Keratinocyte (primary cell): ENCODE measurements around the gene TENM4. TPM values are rescaled to one million over a fixed set of nuclear protein-coding genes. Genes with fewer than 3 reads are reported as not detected.

Source experiments
- DNase-seq: peaks from one replicate; pipeline ENCODE4 v3.0.0-alpha.2; 2011; ENCODE audit warnings: low read depth, missing footprints, low spot score
- FAIRE-seq: peaks from 2 replicates; lab custom pipeline; 2011; peaks lifted over from hg19 to GRCh38; lab: Jason Lieb, UNC
- H2AFZ ChIP-seq: 2 replicates; pipeline ENCODE4 v1.6.0; 2012; ENCODE audit warnings: low read length, control low read depth, inconsistent platforms; ENCODE audit not compliant: control insufficient read depth
- H3K27ac ChIP-seq: 2 replicates; pipeline ENCODE4 v1.5.1; 2011; ENCODE audit warnings: low read length; ENCODE audit not compliant: control insufficient read depth, insufficient read depth
- H3K27me3 ChIP-seq: 3 replicates; pipeline ENCODE4 v1.6.0; 2011; ENCODE audit warnings: low read length; ENCODE audit not compliant: control insufficient read depth, insufficient read depth; ENCODE audit errors: extremely low read depth
- H3K36me3 ChIP-seq, 2 experiments: 2 replicates in 1 of 2; 3 replicates in 1 of 2; pipeline ENCODE4 v1.5.1; 2011; ENCODE audit warnings: low read length in 2 of 2, mild to moderate bottlenecking in 1 of 2; ENCODE audit not compliant: control insufficient read depth in 2 of 2, insufficient read depth in 2 of 2; ENCODE audit errors: extremely low read depth in 1 of 2
- H3K4me1 ChIP-seq: 3 replicates; pipeline ENCODE4 v1.5.1; 2011; ENCODE audit warnings: low read length; ENCODE audit not compliant: control insufficient read depth, insufficient read depth; ENCODE audit errors: extremely low read depth
- H3K4me2 ChIP-seq: 3 replicates; pipeline ENCODE4 v1.6.0; 2011; ENCODE audit warnings: low read depth, low read length; ENCODE audit not compliant: control insufficient read depth, insufficient read depth; ENCODE audit errors: extremely low read depth
- H3K4me3 ChIP-seq, 3 experiments: fragments of 200-600 bp in 1 of 3; sonication (generic) in 1 of 3; 2 replicates in 2 of 3; 3 replicates in 1 of 3; pipeline ENCODE4 v1.5.1; 2011 to 2016; ENCODE audit warnings: low read length in 3 of 3, mild to moderate bottlenecking in 3 of 3, control low read depth in 2 of 3, inconsistent platforms in 1 of 3, low read depth in 1 of 3, mixed read lengths in 1 of 3, mixed run types in 1 of 3, moderate library complexity in 1 of 3; ENCODE audit not compliant: control insufficient read depth in 2 of 3, insufficient read depth in 2 of 3; ENCODE audit errors: extremely low read depth in 1 of 3
- H3K79me2 ChIP-seq: 2 replicates; pipeline ENCODE4 v1.6.0; 2012; ENCODE audit warnings: low read length; ENCODE audit not compliant: control insufficient read depth, insufficient read depth
- H3K9ac ChIP-seq: 3 replicates; pipeline ENCODE4 v1.6.0; 2011; ENCODE audit warnings: low read length; ENCODE audit not compliant: control insufficient read depth, insufficient read depth; ENCODE audit errors: extremely low read depth
- H3K9me1 ChIP-seq: 3 replicates; pipeline ENCODE4 v1.6.0; 2011; ENCODE audit warnings: low read length; ENCODE audit not compliant: control insufficient read depth, insufficient read depth; ENCODE audit errors: extremely low read depth
- H3K9me3 ChIP-seq: 2 replicates; pipeline ENCODE4 v1.5.1; 2012; ENCODE audit warnings: low read depth, low read length; ENCODE audit not compliant: control insufficient read depth
- H4K20me1 ChIP-seq: 3 replicates; pipeline ENCODE4 v1.6.0; 2011; ENCODE audit warnings: low read length; ENCODE audit not compliant: control insufficient read depth, insufficient read depth; ENCODE audit errors: extremely low read depth
- EZH2 ChIP-seq: IDR thresholded peaks from one replicate; pipeline ENCODE4 v1.6.1; 2012; ENCODE audit warnings: inconsistent platforms, mild to moderate bottlenecking, low read length, moderate library complexity
- dilution Hi-C: fragments of 300-500 bp; cut with MboI; formaldehyde crosslinking; loops from one replicate; pipeline ENCODE4 v1.7.0; 2020; ENCODE audit warnings: low sequenced_read_pairs; ENCODE audit not compliant: extremely low pct_ligation_motif_present
- polyA plus RNA-seq, 5 experiments: library from polyadenylated mRNA; depleted of rRNA in 3 of 5; stranded (reverse) in 3 of 5; stranded (forward) in 1 of 5; unstranded in 1 of 5; fragments of >200 nt; gene quantifications; 1 replicate in 1 of 5; 2 replicates in 3 of 5; 3 replicates in 1 of 5; pipeline versions ENCODE4 v1.2.1 to v1.2.3, GENCODE V29; 2011 to 2012; ENCODE audit warnings: missing spikeins in 2 of 5, low read depth in 1 of 5, low replicate concordance in 1 of 5
- TF ChIP-seq, protein P1 (sequence below), 3 experiments: IDR thresholded peaks in 1 of 3; conservative IDR thresholded peaks in 1 of 3; optimal IDR thresholded peaks in 1 of 3; 2 replicates in 2 of 3; 3 replicates in 1 of 3; pipeline versions ENCODE3 to v1.5.1; 2011; ENCODE audit warnings: low read length in 3 of 3, mild to moderate bottlenecking in 3 of 3, moderate library complexity in 2 of 3, control low read depth in 1 of 3, inconsistent platforms in 1 of 3; ENCODE audit not compliant: insufficient read depth in 2 of 3; ENCODE audit errors: extremely low read depth in 1 of 3

Gene TENM4
- polyA plus RNA-seq, 1 donor (not counting 4 experiments of a cell fraction or from before 2014, with no cell fraction given) = 3.5 TPM

DNA sequence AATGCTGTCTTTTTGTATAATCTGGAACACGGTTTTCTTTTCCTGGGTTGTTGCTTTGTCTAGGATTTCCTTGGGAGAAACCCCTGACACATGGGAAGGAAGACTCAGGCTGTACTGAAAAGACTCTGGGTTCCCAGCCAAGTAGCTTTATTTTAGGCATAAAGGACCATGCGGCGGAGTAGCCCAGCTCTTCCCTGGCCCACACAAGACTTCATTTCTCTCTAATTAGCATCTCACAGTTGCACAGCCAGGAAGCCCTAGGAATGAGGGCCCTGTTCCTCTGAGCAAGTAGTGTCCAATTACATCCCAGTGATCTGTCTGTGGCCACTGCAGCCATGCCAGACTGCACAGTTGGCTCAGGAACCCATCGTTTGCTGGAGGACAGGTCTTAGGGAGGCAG is 319.5 kb downstream of the TENM4 start:
- H3K27me3 ChIP-seq = no peaks in the 10 kb centered on the region
- no peak overlapping the region for H3K9ac ChIP-seq
- no peak overlapping the region for H3K27ac ChIP-seq
- TF ChIP-seq EZH2 = no peak
- TF ChIP-seq, protein P1, sequence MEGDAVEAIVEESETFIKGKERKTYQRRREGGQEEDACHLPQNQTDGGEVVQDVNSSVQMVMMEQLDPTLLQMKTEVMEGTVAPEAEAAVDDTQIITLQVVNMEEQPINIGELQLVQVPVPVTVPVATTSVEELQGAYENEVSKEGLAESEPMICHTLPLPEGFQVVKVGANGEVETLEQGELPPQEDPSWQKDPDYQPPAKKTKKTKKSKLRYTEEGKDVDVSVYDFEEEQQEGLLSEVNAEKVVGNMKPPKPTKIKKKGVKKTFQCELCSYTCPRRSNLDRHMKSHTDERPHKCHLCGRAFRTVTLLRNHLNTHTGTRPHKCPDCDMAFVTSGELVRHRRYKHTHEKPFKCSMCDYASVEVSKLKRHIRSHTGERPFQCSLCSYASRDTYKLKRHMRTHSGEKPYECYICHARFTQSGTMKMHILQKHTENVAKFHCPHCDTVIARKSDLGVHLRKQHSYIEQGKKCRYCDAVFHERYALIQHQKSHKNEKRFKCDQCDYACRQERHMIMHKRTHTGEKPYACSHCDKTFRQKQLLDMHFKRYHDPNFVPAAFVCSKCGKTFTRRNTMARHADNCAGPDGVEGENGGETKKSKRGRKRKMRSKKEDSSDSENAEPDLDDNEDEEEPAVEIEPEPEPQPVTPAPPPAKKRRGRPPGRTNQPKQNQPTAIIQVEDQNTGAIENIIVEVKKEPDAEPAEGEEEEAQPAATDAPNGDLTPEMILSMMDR (optimal IDR thresholded peaks at IDR 0.05 in 1 of 3, IDR thresholded peaks at IDR 0.05 in 1 of 3, conservative IDR thresholded peaks at IDR 0.05 in 1 of 3; ENCODE audit: extremely low read depth in 1 of 3, insufficient read depth in 2 of 3, low read length in 3 of 3) = no peak
- no peaks in the 10 kb centered on the region for H3K79me2 ChIP-seq
- no peaks in the 10 kb centered on the region for H3K9me1 ChIP-seq
- H3K36me3 ChIP-seq = no peaks in the 10 kb centered on the region
- H3K9me3 ChIP-seq = no peaks in the 10 kb centered on the region
- FAIRE-seq (no peak), DNase-seq (no peak)
- no peak overlapping the region for H2AFZ ChIP-seq
- H4K20me1 ChIP-seq = no peaks in the 10 kb centered on the region
- H3K4me2 ChIP-seq = no peak overlapping the region
- no peaks in the 10 kb centered on the region for H3K4me1 ChIP-seq
- no peak overlapping the region for H3K4me3 ChIP-seq
- dilution Hi-C loops = no loop called here

DNA sequence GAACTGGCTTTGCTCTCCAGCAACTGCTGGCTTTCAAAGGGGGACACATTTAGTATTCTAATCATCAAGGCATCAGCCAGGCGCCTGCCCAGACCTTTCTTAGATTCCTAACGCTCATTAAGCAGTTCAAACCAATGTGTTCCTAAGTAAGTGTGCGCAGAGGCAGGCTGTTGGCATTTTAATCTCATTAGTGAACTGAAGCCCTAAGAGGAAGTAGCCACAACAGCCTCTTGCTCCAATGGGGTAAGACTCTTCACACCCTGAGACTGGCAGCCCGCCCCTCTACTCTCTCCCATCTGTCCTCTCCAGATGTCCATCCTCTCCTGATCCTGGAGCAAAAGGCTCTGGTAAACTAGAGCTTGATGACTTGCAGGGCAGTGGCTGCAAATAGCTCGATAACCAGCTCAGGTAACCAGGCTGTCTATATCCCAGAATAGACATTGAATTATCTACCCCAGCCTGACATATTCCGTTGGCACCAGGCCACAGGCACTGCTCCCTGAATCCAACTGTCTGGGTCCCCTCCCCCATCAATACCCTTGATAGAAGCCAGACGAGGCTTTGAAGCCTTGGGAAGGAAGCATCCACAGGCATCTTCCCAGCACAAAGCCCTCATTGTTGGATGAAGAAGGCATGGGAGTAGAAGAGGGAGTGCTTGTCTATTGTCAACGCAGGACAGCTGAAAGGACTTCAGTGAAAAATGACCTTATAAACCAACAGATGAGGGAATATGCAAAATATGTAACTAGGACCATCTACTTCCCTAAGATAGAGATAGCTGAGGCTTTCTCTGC is 321.1 kb downstream of the TENM4 start:
- H3K79me2 ChIP-seq = no peaks in the 10 kb centered on the region
- no peak overlapping the region for H3K4me2 ChIP-seq
- no peaks in the 10 kb centered on the region for H3K27me3 ChIP-seq
- TF ChIP-seq, protein P1 (optimal IDR thresholded peaks at IDR 0.05 in 1 of 3, IDR thresholded peaks at IDR 0.05 in 1 of 3, conservative IDR thresholded peaks at IDR 0.05 in 1 of 3; ENCODE audit: extremely low read depth in 1 of 3, insufficient read depth in 2 of 3, low read length in 3 of 3) = no peak
- no peak for TF ChIP-seq EZH2
- H2AFZ ChIP-seq = no peak overlapping the region
- H3K4me1 ChIP-seq = no peaks in the 10 kb centered on the region
- no peak for DNase-seq
- H3K9me1 ChIP-seq = no peaks in the 10 kb centered on the region
- no peak overlapping the region for H3K4me3 ChIP-seq
- FAIRE-seq = no peak
- H3K27ac ChIP-seq = no peak overlapping the region
- no peaks in the 10 kb centered on the region for H3K9me3 ChIP-seq
- dilution Hi-C loops = no loop called here
- no peak overlapping the region for H3K9ac ChIP-seq
- no peaks in the 10 kb centered on the region for H4K20me1 ChIP-seq
- no peaks in the 10 kb centered on the region for H3K36me3 ChIP-seq
